GM04504 (cell line): ENCODE results near the gene PASK.

Experiments
- DNase-seq: peaks from one replicate; pipeline ENCODE4 v3.0.0-alpha.2; 2012; ENCODE audit warnings: low read depth

Gene PASK

GRCh38 chr2:241147336-241147735 is 1.9 kb downstream of the PASK start:
- DNase-seq = no peak

- DNase-seq = no peak
These were observed 3.0 kb downstream of the PASK start for GRCh38 chr2:241146286-241146685.

- no peak for DNase-seq
These were observed 6.7 kb downstream of the PASK start for GRCh38 chr2:241142593-241142992.

- DNase-seq = no peak
These were observed 7.2 kb downstream of the PASK start for GRCh38 chr2:241142063-241142462.

- DNase-seq = no peak
These were observed 8.0 kb downstream of the PASK start for GRCh38 chr2:241141214-241141770.

- DNase-seq = no peak
These were observed 8.8 kb downstream of the PASK start for GRCh38 chr2:241140445-241140840.

GRCh38 chr2:241139531-241140444 is 9.5 kb downstream of the PASK start:
- DNase-seq = no peak

- DNase-seq = no peak
These were observed 10.8 kb downstream of the PASK start for GRCh38 chr2:241138471-241138870.

- no peak for DNase-seq
These were observed 11.7 kb downstream of the PASK start for GRCh38 chr2:241137276-241138190.

GRCh38 chr2:241136661-241137260 is 12.5 kb downstream of the PASK start:
- no peak for DNase-seq

- no peak for DNase-seq
These were observed 13.1 kb downstream of the PASK start for GRCh38 chr2:241136191-241136590.

- DNase-seq = no peak
These were observed 13.5 kb downstream of the PASK start for GRCh38 chr2:241135737-241136136.

GRCh38 chr2:241134711-241135110 is 14.6 kb downstream of the PASK start:
- DNase-seq = no peak

GRCh38 chr2:241133436-241133820 is 15.8 kb downstream of the PASK start:
- no peak for DNase-seq

- DNase-seq = no peak
These were observed 16.5 kb downstream of the PASK start for GRCh38 chr2:241132538-241133435.

- no peak for DNase-seq
These were observed 17.7 kb downstream of the PASK start for GRCh38 chr2:241131531-241131930.

GRCh38 chr2:241130316-241130715 is 19.0 kb downstream of the PASK start:
- no peak for DNase-seq

GRCh38 chr2:241129086-241129871 is 20.0 kb downstream of the PASK start:
- DNase-seq = no peak

GRCh38 chr2:241128266-241128665 is 21.0 kb downstream of the PASK start:
- DNase-seq = no peak

- no peak for DNase-seq
These were observed 22.5 kb downstream of the PASK start for GRCh38 chr2:241126771-241127202.
